Lower leg skin (tissue), 3 donors: Measurements from ENCODE around the gene CLEC2A.

Source experiments
- CTCF ChIP-seq, 3 donors: fragments of 450-650 bp; IDR thresholded peaks; one replicate each; pipeline ENCODE4 v1.5.1; 2016; ENCODE audit warnings: antibody characterized with exemption in 3 of 3, mild to moderate bottlenecking in 3 of 3, moderate library complexity in 2 of 3
- POLR2A ChIP-seq, 2 donors: fragments of 450-650 bp; IDR thresholded peaks; one replicate each; pipeline ENCODE4 v1.6.1; 2016 to 2017; ENCODE audit warnings: antibody characterized with exemption in 2 of 2, mild to moderate bottlenecking in 1 of 2, moderate library complexity in 1 of 2

- TF ChIP-seq CTCF (IDR thresholded peaks at IDR 0.05) (no peak), POLR2A (IDR thresholded peaks at IDR 0.05) (peak in 1 of 2 donors; percentile 10)
Measured at GRCh38 chr12:9869307-9870161, 62.6 kb downstream of the CLEC2A start, which contains the start of gene CLEC2B.
